NT2/D1 (cell line): Measurements from ENCODE around the gene SERPINB8.

Source experiments
- DNase-seq: peaks from one replicate; pipeline ENCODE4 v3.0.0-alpha.2; 2011; ENCODE audit warnings: low read depth, low spot score
- H3K27me3 ChIP-seq: 2 replicates; pipeline ENCODE4 v1.6.0; 2011; ENCODE audit warnings: mild to moderate bottlenecking; ENCODE audit not compliant: insufficient read length, insufficient read depth
- H3K36me3 ChIP-seq: 2 replicates; pipeline ENCODE4 v1.6.1; 2011; ENCODE audit warnings: mild to moderate bottlenecking, low read length, mixed read lengths; ENCODE audit not compliant: insufficient read depth, insufficient read length
- H3K4me1 ChIP-seq: 2 replicates; pipeline ENCODE4 v1.5.1; 2011; ENCODE audit not compliant: insufficient read depth, insufficient read length
- H3K4me3 ChIP-seq: 2 replicates; pipeline ENCODE4 v1.5.1; 2011; ENCODE audit warnings: low read depth; ENCODE audit not compliant: insufficient read length
- H3K9ac ChIP-seq: 2 replicates; pipeline ENCODE4 v1.6.0; 2011; ENCODE audit warnings: low read depth; ENCODE audit not compliant: insufficient read length
- H3K9me3 ChIP-seq: 2 replicates; pipeline ENCODE4 v1.5.1; 2011; ENCODE audit warnings: mild to moderate bottlenecking, low read length; ENCODE audit not compliant: insufficient read depth
- SUZ12 ChIP-seq: IDR thresholded peaks from 2 replicates; pipeline ENCODE4 v1.6.1; 2011; ENCODE audit not compliant: insufficient read length, insufficient read depth; ENCODE audit errors: extremely low read depth
- YY1 ChIP-seq: IDR thresholded peaks from 2 replicates; pipeline ENCODE4 v1.6.1; 2011; ENCODE audit not compliant: insufficient read length, insufficient read depth
- ZNF274 ChIP-seq: IDR thresholded peaks from 2 replicates; pipeline ENCODE4 v1.6.1; 2011; ENCODE audit warnings: mild to moderate bottlenecking, low read depth, low read length

Gene SERPINB8

GRCh38 chr18:63956755-63957154, 13.1 kb upstream of the SERPINB8 start:
- H3K9me3 ChIP-seq, result no peaks in the 10 kb centered on the region
- TF ChIP-seq SUZ12, result no peak
- TF ChIP-seq ZNF274, result no peak
- TF ChIP-seq YY1, result no peak
- no peaks in the 10 kb centered on the region for H3K27me3 ChIP-seq
- no peaks in the 10 kb centered on the region for H3K36me3 ChIP-seq
- H3K4me3 ChIP-seq, result no peak overlapping the region
- H3K4me1 ChIP-seq, result no peaks in the 10 kb centered on the region
- DNase-seq, result no peak
- H3K9ac ChIP-seq, result no peak overlapping the region

GRCh38 chr18:63960891-63961290, 9.0 kb upstream of the SERPINB8 start:
- no peak for TF ChIP-seq ZNF274
- no peak for TF ChIP-seq YY1
- no peak for TF ChIP-seq SUZ12
- no peaks in the 10 kb centered on the region for H3K36me3 ChIP-seq
- DNase-seq, result no peak

GRCh38 chr18:63961435-63961980, 8.4 kb upstream of the SERPINB8 start:
- no peak for DNase-seq
- Histone ChIP-seq H3K27me3 (no peaks in the 10 kb centered on the region), H3K9me3 (no peaks in the 10 kb centered on the region), H3K4me3 (no peak overlapping the region), H3K4me1 (no peaks in the 10 kb centered on the region), H3K9ac (no peak overlapping the region), H3K36me3 (no peaks in the 10 kb centered on the region)
- no peak for TF ChIP-seq YY1
- TF ChIP-seq SUZ12, result no peak
- TF ChIP-seq ZNF274, result no peak

More at GRCh38 chr18:63960891-63961290, 9.0 kb upstream of the SERPINB8 start:
- no peak overlapping the region for H3K9ac ChIP-seq
- H3K9me3 ChIP-seq, result no peaks in the 10 kb centered on the region
- no peaks in the 10 kb centered on the region for H3K4me1 ChIP-seq
- no peaks in the 10 kb centered on the region for H3K27me3 ChIP-seq
- H3K4me3 ChIP-seq, result no peak overlapping the region

- Histone ChIP-seq H3K36me3 (no peaks in the 10 kb centered on the region), H3K4me1 (no peaks in the 10 kb centered on the region), H3K4me3 (no peak overlapping the region), H3K27me3 (no peaks in the 10 kb centered on the region), H3K9me3 (no peaks in the 10 kb centered on the region), H3K9ac (no peak overlapping the region)
- TF ChIP-seq YY1 (no peak), SUZ12 (no peak), ZNF274 (no peak)
- no peak for DNase-seq
These were observed 7.7 kb upstream of the SERPINB8 start for GRCh38 chr18:63962137-63962536.

GRCh38 chr18:63963615-63964256, 6.1 kb upstream of the SERPINB8 start:
- Histone ChIP-seq H3K9ac (no peak overlapping the region), H3K4me1 (no peaks in the 10 kb centered on the region), H3K27me3 (no peaks in the 10 kb centered on the region), H3K36me3 (no peaks in the 10 kb centered on the region), H3K9me3 (no peaks in the 10 kb centered on the region), H3K4me3 (no peak overlapping the region)
- DNase-seq, result no peak
- TF ChIP-seq YY1 (no peak), SUZ12 (no peak), ZNF274 (no peak)

- no peak overlapping the region for H3K4me3 ChIP-seq
- no peak for TF ChIP-seq YY1
- TF ChIP-seq ZNF274, result no peak
- no peak for TF ChIP-seq SUZ12
- no peaks in the 10 kb centered on the region for H3K4me1 ChIP-seq
- no peak overlapping the region for H3K9ac ChIP-seq
- H3K27me3 ChIP-seq, result no peaks in the 10 kb centered on the region
- H3K9me3 ChIP-seq, result no peaks in the 10 kb centered on the region
- DNase-seq, result no peak
- H3K36me3 ChIP-seq, result no peaks in the 10 kb centered on the region
These were observed 5.0 kb upstream of the SERPINB8 start for GRCh38 chr18:63964908-63965307.

GRCh38 chr18:63965716-63966330, 4.1 kb upstream of the SERPINB8 start:
- Histone ChIP-seq H3K4me1 (no peaks in the 10 kb centered on the region), H3K9ac (no peak overlapping the region), H3K9me3 (no peaks in the 10 kb centered on the region), H3K4me3 (no peak overlapping the region), H3K27me3 (no peaks in the 10 kb centered on the region), H3K36me3 (no peaks in the 10 kb centered on the region)
- DNase-seq, result no peak
- TF ChIP-seq ZNF274 (no peak), SUZ12 (no peak), YY1 (no peak)

- no peak for DNase-seq
These were observed 926 bp downstream of the SERPINB8 start for GRCh38 chr18:63970809-63971205.

More at GRCh38 chr18:63970809-63971205, 926 bp downstream of the SERPINB8 start:
- Histone ChIP-seq H3K9ac (peak overlapping the region; percentile 81), H3K9me3 (no peaks in the 10 kb centered on the region), H3K4me1 (no peaks in the 10 kb centered on the region), H3K27me3 (peaks cover 16% of the 10 kb centered on the region), H3K4me3 (peak overlapping the region; percentile 70), H3K36me3 (no peaks in the 10 kb centered on the region)
- TF ChIP-seq ZNF274 (no peak), YY1 (no peak), SUZ12 (no peak)
